ENCODE measurements around the gene FGF4.

Gene FGF4

GRCh38 chr11:69810289-69811118 is 35.4 kb upstream of the FGF4 start:
- DNase-seq = no peak
- intact Hi-C loops (cut with DNase I) = no loop called here

- DNase-seq = no peak
- intact Hi-C loops (cut with DNase I) = no loop called here
These were observed 33.5 kb upstream of the FGF4 start for GRCh38 chr11:69808667-69809086.

- DNase-seq = no peak
- intact Hi-C loops (cut with DNase I) = no loop called here
These were observed 32.1 kb upstream of the FGF4 start for GRCh38 chr11:69807106-69807815.

- DNase-seq = no peak
- intact Hi-C loops (cut with DNase I) = no loop called here
These were observed 29.8 kb upstream of the FGF4 start for GRCh38 chr11:69804769-69805508.

GRCh38 chr11:69803604-69804218 is 28.6 kb upstream of the FGF4 start:
- intact Hi-C loops (cut with DNase I) = no loop called here

GRCh38 chr11:69803022-69803421 is 27.9 kb upstream of the FGF4 start:
- DNase-seq = no peak
- intact Hi-C loops (cut with DNase I) = no loop called here

More at GRCh38 chr11:69803604-69804218, 28.6 kb upstream of the FGF4 start:
- DNase-seq = no peak

GRCh38 chr11:69802590-69802989 is 27.4 kb upstream of the FGF4 start:
- intact Hi-C loops (cut with DNase I) = no loop called here
- DNase-seq = no peak

GRCh38 chr11:69801513-69802335 is 26.6 kb upstream of the FGF4 start:
- intact Hi-C loops (cut with DNase I) = no loop called here
- peak in 22 of 42 donors; percentile 7 to 65 (median 34) for DNase-seq

GRCh38 chr11:69800278-69800677 is 25.1 kb upstream of the FGF4 start:
- intact Hi-C loops (cut with DNase I) = no loop called here
- no peak for DNase-seq

- no peak for DNase-seq
- intact Hi-C loops (cut with DNase I) = no loop called here
These were observed 24.4 kb upstream of the FGF4 start for GRCh38 chr11:69799582-69799981.

- intact Hi-C loops (cut with DNase I) = no loop called here
- DNase-seq = no peak
These were observed 24.0 kb upstream of the FGF4 start for GRCh38 chr11:69799097-69799496.

GRCh38 chr11:69797737-69798528 is 22.8 kb upstream of the FGF4 start:
- no peak for DNase-seq
- intact Hi-C loops (cut with DNase I) = no loop called here

GRCh38 chr11:69797156-69797555 is 22.0 kb upstream of the FGF4 start:
- no peak for DNase-seq
- intact Hi-C loops (cut with DNase I) = no loop called here

GRCh38 chr11:69796063-69796462 is 20.9 kb upstream of the FGF4 start:
- intact Hi-C loops (cut with DNase I) = no loop called here
- no peak for DNase-seq

GRCh38 chr11:69791276-69792180 is 16.4 kb upstream of the FGF4 start:
- intact Hi-C loops (cut with DNase I) = no loop called here
- DNase-seq = peak in 17 of 42 donors; percentile 8 to 54 (median 20)

- intact Hi-C loops (cut with DNase I) = no loop called here
- no peak for DNase-seq
These were observed 13.8 kb upstream of the FGF4 start for GRCh38 chr11:69788956-69789355.

GRCh38 chr11:69787906-69788305 is 12.8 kb upstream of the FGF4 start:
- DNase-seq = no peak
- intact Hi-C loops (cut with DNase I) = no loop called here
